Thoracic aorta (tissue), 2 donors: Measurements from ENCODE around the gene CLDN8. TPM values are rescaled to one million over a fixed set of nuclear protein-coding genes. Genes with fewer than 3 reads are reported as not detected.

Source experiments
- ATAC-seq: fragments of 150-250 bp; one replicate; pipeline ENCODE4 v1.8.0; 2017; ENCODE audit warnings: low read depth; ENCODE audit not compliant: insufficient number of reproducible peaks, low FRiP score
- DNase-seq: peaks from one replicate; pipeline ENCODE4 v3.0.0-alpha.2; 2020; ENCODE audit warnings: low spot score
- H3K27ac ChIP-seq, 2 donors: fragments of 200-600 bp; sonication (generic); 1 replicate in 1 of 2; 2 replicates in 1 of 2; pipeline ENCODE4 v1.5.1; 2016; ENCODE audit warnings: mild to moderate bottlenecking in 2 of 2, moderate library complexity in 2 of 2
- H3K27me3 ChIP-seq: fragments of 200-600 bp; sonication (generic); replicated peaks from 2 replicates; pipeline ENCODE4 v1.6.0; 2016; ENCODE audit warnings: mild to moderate bottlenecking; ENCODE audit not compliant: insufficient read depth
- H3K36me3 ChIP-seq: fragments of 200-600 bp; sonication (generic); one replicate; pipeline ENCODE4 v1.5.1; 2016
- H3K4me1 ChIP-seq, 2 donors: fragments of 200-600 bp; sonication (generic); 1 replicate in 1 of 2; 2 replicates in 1 of 2; pipeline versions ENCODE4 v1.5.1 to v1.6.0; 2016; ENCODE audit warnings: low read depth in 2 of 2, mild to moderate bottlenecking in 1 of 2; ENCODE audit not compliant: control insufficient read depth in 1 of 2
- H3K4me3 ChIP-seq: fragments of 200-600 bp; sonication (generic); 2 replicates; pipeline ENCODE4 v1.5.1; 2016; ENCODE audit warnings: mild to moderate bottlenecking
- H3K9me3 ChIP-seq: fragments of 200-600 bp; sonication (generic); 2 replicates; pipeline ENCODE4 v1.5.1; 2016
- CTCF ChIP-seq: fragments of 200-600 bp; sonication (generic); IDR thresholded peaks from one replicate; pipeline ENCODE4 v1.5.1; 2019; ENCODE audit warnings: antibody characterized with exemption
- total RNA-seq, 2 donors: library from RNA; depleted of rRNA; stranded (reverse); fragments of >200 nt; gene quantifications; one replicate each; pipeline versions ENCODE4 v1.1.0 to v1.2.3, GENCODE V29; 2016

The CLDN8 gene
- total RNA-seq, result not detected

GRCh38 chr21:30216041-30216723 lies at the start of gene CLDN8:
TSS of gene CLDN8 (minus strand) at chr21:30216097. CDS start at chr21:30215925, 172 bp downstream.
- H3K27me3 ChIP-seq, result no peaks in the 10 kb centered on the region
- no peak within 1 kb of the TSS for H3K27ac ChIP-seq
- ATAC-seq, result no peak
- no peak for DNase-seq
- TF ChIP-seq CTCF, result no peak
- no peaks in the 10 kb centered on the region for H3K9me3 ChIP-seq
- H3K4me1 ChIP-seq, result no peaks in the 10 kb centered on the region
- H3K36me3 ChIP-seq, result no peaks in the 10 kb centered on the region
- no peak within 1 kb of the TSS for H3K4me3 ChIP-seq

GRCh38 chr21:30257773-30258172 lies 41.9 kb upstream of the CLDN8 start:
- no peak for TF ChIP-seq CTCF
- no peak for ATAC-seq
- H3K27ac ChIP-seq, result no peak overlapping the region
- no peaks in the 10 kb centered on the region for H3K4me1 ChIP-seq
- DNase-seq, result no peak
- H3K4me3 ChIP-seq, result no peak overlapping the region
- no peaks in the 10 kb centered on the region for H3K36me3 ChIP-seq
- no peaks in the 10 kb centered on the region for H3K27me3 ChIP-seq
- H3K9me3 ChIP-seq, result no peaks in the 10 kb centered on the region

- no peaks in the 10 kb centered on the region for H3K27me3 ChIP-seq
- H3K9me3 ChIP-seq, result no peaks in the 10 kb centered on the region
- no peak for TF ChIP-seq CTCF
- ATAC-seq (no peak), DNase-seq (no peak)
- H3K4me1 ChIP-seq, result no peaks in the 10 kb centered on the region
- H3K4me3 ChIP-seq, result no peak overlapping the region
- H3K27ac ChIP-seq, result no peak overlapping the region
- H3K36me3 ChIP-seq, result no peaks in the 10 kb centered on the region
These were observed 40.2 kb upstream of the CLDN8 start for GRCh38 chr21:30256100-30256499.

GRCh38 chr21:30255679-30256078 lies 39.8 kb upstream of the CLDN8 start:
- no peaks in the 10 kb centered on the region for H3K36me3 ChIP-seq
- no peaks in the 10 kb centered on the region for H3K9me3 ChIP-seq
- no peak overlapping the region for H3K27ac ChIP-seq
- H3K4me1 ChIP-seq, result no peaks in the 10 kb centered on the region
- no peak overlapping the region for H3K4me3 ChIP-seq
- H3K27me3 ChIP-seq, result no peaks in the 10 kb centered on the region
- no peak for TF ChIP-seq CTCF
- no peak for ATAC-seq
- no peak for DNase-seq

GRCh38 chr21:30251781-30252180 lies 35.9 kb upstream of the CLDN8 start:
- no peak for ATAC-seq
- Histone ChIP-seq H3K27me3 (no peaks in the 10 kb centered on the region), H3K27ac (no peak overlapping the region), H3K9me3 (no peaks in the 10 kb centered on the region), H3K36me3 (no peaks in the 10 kb centered on the region), H3K4me1 (no peaks in the 10 kb centered on the region), H3K4me3 (no peak overlapping the region)
- no peak for TF ChIP-seq CTCF
- no peak for DNase-seq
